HEK293 (cell line): Measurements from ENCODE around the gene IFIT2.

Experiments
- CTCF ChIA-PET: fragments of 350-600 bp; formaldehyde crosslinking; extraction: SDS; loops from one replicate; lab custom pipeline; 2021; ENCODE audit warnings: antibody characterized with exemption; lab: Yijun Ruan, JAX
- POLR2A ChIA-PET: fragments of 300-600 bp; formaldehyde crosslinking; extraction: SDS; loops from one replicate; lab custom pipeline; 2020; ENCODE audit warnings: antibody characterized with exemption, inconsistent platforms; lab: Yijun Ruan, JAX
- H3K27ac ChIP-seq: fragments of 200-500 bp; sonication (Bioruptor generic); 2 replicates; pipeline ENCODE4 v1.5.1; 2014; ENCODE audit warnings: low read depth, low read length, control low read depth, inconsistent platforms; ENCODE audit errors: extremely low read depth
- H3K36me3 ChIP-seq, 2 experiments: fragments of 200-500 bp in 1 of 2; sonication (Bioruptor generic) in 1 of 2; 1 replicate in 1 of 2; 2 replicates in 1 of 2; pipeline ENCODE4 v1.5.1; 2014 to 2017; ENCODE audit warnings: inconsistent platforms in 2 of 2, low read length in 2 of 2; ENCODE audit not compliant: control insufficient read depth in 2 of 2, insufficient read depth in 1 of 2
- H3K4me1 ChIP-seq: fragments of 200-500 bp; sonication (Bioruptor generic); 2 replicates; pipeline ENCODE4 v1.5.1; 2014; ENCODE audit warnings: mild to moderate bottlenecking, low read length, inconsistent platforms; ENCODE audit not compliant: control insufficient read depth, insufficient read depth
- H3K4me3 ChIP-seq: 2 replicates; pipeline ENCODE4 v1.5.1; 2011; ENCODE audit warnings: low read depth, mild to moderate bottlenecking, control low read depth, low read length, moderate library complexity
- H3K9me3 ChIP-seq: fragments of 200-500 bp; sonication (Bioruptor generic); 2 replicates; pipeline ENCODE4 v1.5.1; 2014; ENCODE audit warnings: low read depth, low read length, inconsistent platforms; ENCODE audit not compliant: control insufficient read depth, insufficient read depth
- BCL11A ChIP-seq: fragments of 450-650 bp; formaldehyde crosslinking; IDR thresholded peaks from 2 replicates; pipeline ENCODE4 v1.5.1; 2016; ENCODE audit warnings: low read depth, missing biosample characterization, missing genetic modification characterization
- GLI2 ChIP-seq: fragments of 450-650 bp; formaldehyde crosslinking; IDR thresholded peaks from 2 replicates; pipeline ENCODE4; 2017; ENCODE audit warnings: missing biosample characterization, missing genetic modification characterization, low read depth, borderline replicate concordance
- KLF7 ChIP-seq: fragments of 450-650 bp; formaldehyde crosslinking; IDR thresholded peaks from 2 replicates; pipeline ENCODE4 v1.5.1; 2016; ENCODE audit warnings: missing biosample characterization, missing genetic modification characterization, borderline replicate concordance
- PRDM2 ChIP-seq: fragments of 450-650 bp; formaldehyde crosslinking; IDR thresholded peaks from 2 replicates; pipeline ENCODE4 v1.5.1; 2016; ENCODE audit warnings: missing biosample characterization, missing genetic modification characterization, borderline replicate concordance
- SALL2 ChIP-seq: fragments of 450-650 bp; formaldehyde crosslinking; IDR thresholded peaks from 2 replicates; pipeline ENCODE4 v1.5.0; 2017; ENCODE audit warnings: missing biosample characterization, mild to moderate bottlenecking, missing genetic modification characterization, borderline replicate concordance
- SCRT1 ChIP-seq: fragments of 450-650 bp; formaldehyde crosslinking; IDR thresholded peaks from 2 replicates; pipeline ENCODE4 v1.5.1; 2016; ENCODE audit warnings: missing biosample characterization, missing genetic modification characterization, borderline replicate concordance
- ZNF148 ChIP-seq: fragments of 450-650 bp; formaldehyde crosslinking; IDR thresholded peaks from 2 replicates; pipeline ENCODE4 v1.5.0; 2017; ENCODE audit warnings: missing biosample characterization, missing genetic modification characterization, borderline replicate concordance
- ZNF274 ChIP-seq, 2 experiments: fragments of 200-500 bp in 1 of 2; fragments of 450-650 bp in 1 of 2; sonication (Bioruptor generic) in 1 of 2; formaldehyde crosslinking in 1 of 2; IDR thresholded peaks; 2 replicates each; pipeline versions ENCODE4 v1.5.1 to v1.6.1; 2014 to 2016; ENCODE audit warnings: borderline replicate concordance in 1 of 2, inconsistent platforms in 1 of 2, low read length in 1 of 2, missing biosample characterization in 1 of 2, missing genetic modification characterization in 1 of 2
- ZNF335 ChIP-seq: fragments of 450-650 bp; formaldehyde crosslinking; conservative IDR thresholded peaks from 2 replicates; pipeline ENCODE4 v1.5.1; 2016; ENCODE audit warnings: missing biosample characterization, missing genetic modification characterization
- ZNF354C ChIP-seq: fragments of 450-650 bp; formaldehyde crosslinking; IDR thresholded peaks from 2 replicates; pipeline ENCODE4 v1.5.1; 2016; ENCODE audit warnings: missing biosample characterization, missing genetic modification characterization, low read depth, borderline replicate concordance
- ZNF362 ChIP-seq: fragments of 450-650 bp; formaldehyde crosslinking; IDR thresholded peaks from 2 replicates; pipeline ENCODE4 v1.5.1; 2016; ENCODE audit warnings: missing biosample characterization, missing genetic modification characterization
- ZNF488 ChIP-seq: fragments of 450-650 bp; formaldehyde crosslinking; IDR thresholded peaks from 2 replicates; pipeline ENCODE4 v1.5.1; 2016; ENCODE audit warnings: missing biosample characterization, missing genetic modification characterization
- ZNF658 ChIP-seq: fragments of 450-650 bp; formaldehyde crosslinking; IDR thresholded peaks from 2 replicates; pipeline ENCODE4; 2016; ENCODE audit warnings: missing biosample characterization, missing genetic modification characterization
- ZNF670 ChIP-seq: fragments of 450-650 bp; formaldehyde crosslinking; IDR thresholded peaks from 2 replicates; pipeline ENCODE4 v1.5.1; 2016; ENCODE audit warnings: missing biosample characterization, missing genetic modification characterization, low read depth
- ZNF776 ChIP-seq: fragments of 450-650 bp; formaldehyde crosslinking; IDR thresholded peaks from 2 replicates; pipeline ENCODE4 v1.5.0; 2017; ENCODE audit warnings: missing biosample characterization, missing genetic modification characterization, borderline replicate concordance
- ZNF777 ChIP-seq: fragments of 450-650 bp; formaldehyde crosslinking; IDR thresholded peaks from 2 replicates; pipeline ENCODE4 v1.5.1; 2017; ENCODE audit warnings: missing biosample characterization, missing genetic modification characterization, borderline replicate concordance
- ZNF785 ChIP-seq: fragments of 450-650 bp; formaldehyde crosslinking; IDR thresholded peaks from 2 replicates; pipeline ENCODE4 v1.5.1; 2016; ENCODE audit warnings: missing biosample characterization, missing genetic modification characterization
- ZNF830 ChIP-seq: fragments of 450-650 bp; IDR thresholded peaks from 2 replicates; pipeline ENCODE4 v1.5.0; 2018; ENCODE audit warnings: missing biosample characterization, missing genetic modification characterization, low read depth, mild to moderate bottlenecking, moderate library complexity
- ZSCAN18 ChIP-seq: fragments of 450-650 bp; formaldehyde crosslinking; IDR thresholded peaks from 2 replicates; pipeline ENCODE4 v1.5.1; 2016; ENCODE audit warnings: missing biosample characterization, missing genetic modification characterization

Gene IFIT2

GRCh38 chr10:89338713-89339112 lies 36.9 kb downstream of the IFIT2 start:
- ChIA-PET POLR2A (no interaction called here), CTCF (no interaction called here)
- Histone ChIP-seq H3K36me3 (no peaks in the 10 kb centered on the region), H3K4me3 (no peak overlapping the region), H3K27ac (no peak overlapping the region), H3K9me3 (no peaks in the 10 kb centered on the region), H3K4me1 (no peaks in the 10 kb centered on the region)
- TF ChIP-seq SCRT1: no peak

GRCh38 chr10:89339875-89340274 lies 38.0 kb downstream of the IFIT2 start:
- ChIA-PET POLR2A (no interaction called here), CTCF (no interaction called here)
- no peaks in the 10 kb centered on the region for H3K9me3 ChIP-seq
- H3K36me3 ChIP-seq: no peaks in the 10 kb centered on the region
- no peak overlapping the region for H3K4me3 ChIP-seq
- no peak overlapping the region for H3K27ac ChIP-seq
- no peaks in the 10 kb centered on the region for H3K4me1 ChIP-seq
- no peak for TF ChIP-seq ZNF335 (tag by site-specific recombination)
- no peak for TF ChIP-seq ZNF148 (tag by site-specific recombination)
- no peak for TF ChIP-seq ZNF785 (tag by site-specific recombination)

GRCh38 chr10:89341649-89342048 lies 39.8 kb downstream of the IFIT2 start:
- no peaks in the 10 kb centered on the region for H3K4me1 ChIP-seq
- ChIA-PET POLR2A (no interaction called here), CTCF (interaction anchor here (0.5 to 0.6 kb wide), 2 partner anchors 27 to 69 kb away, joined by 3 to 8 read pairs; no protein-coding TSS in a partner anchor)
- no peaks in the 10 kb centered on the region for H3K9me3 ChIP-seq
- H3K36me3 ChIP-seq: no peaks in the 10 kb centered on the region
- H3K4me3 ChIP-seq: no peak overlapping the region
- H3K27ac ChIP-seq: no peak overlapping the region
- TF ChIP-seq GLI2 (tag by site-specific recombination) (no peak), ZNF670 (no peak), ZNF488 (tag by site-specific recombination) (no peak), ZNF274 (IDR thresholded peaks at IDR 0.05; ENCODE audit: low read length) (no peak), ZNF274 (tag by site-specific recombination; IDR thresholded peaks at IDR 0.05; ENCODE audit: borderline replicate concordance) (no peak), ZNF776 (tag by site-specific recombination) (no peak), ZNF658 (no peak), ZNF830 (tag by site-specific recombination) (no peak), BCL11A (tag by site-specific recombination) (no peak), ZNF362 (tag by site-specific recombination) (no peak), ZNF777 (tag by site-specific recombination) (no peak), KLF7 (tag by site-specific recombination) (no peak), PRDM2 (tag by site-specific recombination) (no peak), ZNF354C (tag by site-specific recombination) (no peak), SALL2 (tag by site-specific recombination) (no peak), ZSCAN18 (no peak)
